GM19239 (cell line): ENCODE measurements around the gene ZNF268.
"Not testable (repeated sequence)": the region's sequence is repeated elsewhere in the genome, so short reads cannot be mapped to it uniquely, and the experiment has no call there.

Experiments used
- DNase-seq: peaks from one replicate; pipeline ENCODE4 v3.0.0; 2011; ENCODE audit warnings: low spot score; ENCODE audit not compliant: insufficient read length
- FAIRE-seq: peaks from 2 replicates; lab custom pipeline; 2011; peaks lifted over from hg19 to GRCh38; lab: Jason Lieb, UNC

Gene ZNF268

DNA sequence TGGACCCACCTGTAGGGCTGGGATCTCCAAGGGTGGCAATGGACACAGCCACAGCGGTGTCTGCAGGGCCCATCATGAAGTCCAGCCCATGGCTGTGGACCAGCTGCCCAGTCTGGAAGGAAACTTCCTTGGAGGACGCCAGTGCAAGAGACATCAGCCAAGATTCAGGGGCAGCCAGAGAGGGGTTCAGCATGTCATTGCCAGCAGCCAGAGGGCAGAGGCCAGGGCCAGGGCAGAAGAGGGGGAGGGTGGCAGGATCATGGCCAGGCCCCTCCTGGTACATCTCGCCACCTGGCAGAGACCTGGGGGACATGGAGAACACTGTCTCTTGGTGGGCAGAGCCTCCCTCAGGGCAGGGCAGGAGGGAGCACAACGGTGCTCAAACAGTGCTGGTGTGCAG lies 44.2 kb downstream of the ZNF268 start:
- FAIRE-seq (no peak), DNase-seq (no peak)

DNA sequence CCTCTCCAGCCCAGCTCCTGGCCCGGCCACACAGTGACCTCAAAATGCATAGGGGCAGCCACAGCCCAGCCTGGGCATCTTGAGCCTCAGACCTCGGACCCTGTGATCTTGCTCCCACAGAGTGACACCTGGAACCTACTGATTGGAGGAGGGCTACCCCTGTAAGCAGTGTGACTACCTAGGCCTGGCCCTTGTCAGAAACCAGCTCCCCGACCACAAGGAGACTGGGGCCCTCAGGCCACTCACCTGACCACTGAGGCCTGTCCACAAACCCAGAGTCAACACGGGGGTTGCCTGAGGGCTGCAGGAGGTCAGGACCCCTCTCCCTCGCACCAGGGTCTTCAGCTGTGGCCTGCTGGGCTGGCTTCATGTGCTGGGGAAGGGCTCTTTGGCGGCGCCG lies 45.4 kb downstream of the ZNF268 start:
- DNase-seq: no peak

DNA sequence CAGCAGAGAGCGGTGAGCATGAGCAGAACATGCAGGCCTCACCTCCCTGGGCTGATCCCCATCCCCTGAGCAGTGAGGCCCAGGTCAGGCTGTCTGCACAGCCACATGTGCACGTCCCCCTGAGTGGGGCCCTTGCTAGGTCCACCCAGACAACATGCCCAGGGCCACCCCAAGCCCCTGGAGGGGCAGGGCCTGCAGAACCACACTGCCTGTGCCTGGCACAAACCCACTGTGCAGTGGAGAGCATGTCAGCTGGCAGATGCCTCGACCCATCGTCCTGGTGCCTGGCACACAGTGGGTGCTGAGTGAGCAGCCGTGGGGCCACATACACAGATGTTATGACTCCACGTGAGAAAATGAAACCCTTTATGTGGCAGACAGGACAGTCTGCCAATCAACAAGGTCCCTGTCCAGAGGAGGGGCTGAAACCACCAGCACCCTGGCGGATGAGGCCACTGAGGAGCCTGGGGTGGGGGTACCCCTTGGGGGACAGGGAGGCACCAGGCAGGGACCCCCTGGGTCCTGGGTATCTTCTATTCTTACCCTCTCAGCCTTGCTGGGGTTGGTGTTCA lies 46.1 kb downstream of the ZNF268 start:
- no peak for FAIRE-seq
- no peak for DNase-seq

More for the DNA sequence above, 45.4 kb downstream of the ZNF268 start:
- no peak for FAIRE-seq

DNA sequence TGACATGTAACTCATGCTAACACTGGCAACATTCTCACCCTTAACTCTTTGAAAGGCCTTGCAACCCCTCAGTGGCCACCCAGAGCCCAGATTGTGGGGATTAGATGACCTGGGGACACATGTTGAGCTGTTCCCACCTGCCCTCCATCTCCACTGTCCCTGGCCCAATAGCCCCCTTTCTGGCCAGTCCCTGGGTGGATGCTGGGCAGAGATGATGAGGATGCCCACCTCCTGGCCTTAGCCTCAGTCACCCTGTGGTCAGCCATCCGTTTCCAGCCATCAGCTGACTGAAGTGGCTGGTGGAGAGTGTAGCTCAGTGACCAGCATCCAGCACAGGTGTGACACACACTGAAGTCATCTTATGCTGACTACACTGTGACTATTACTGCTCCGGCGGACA lies 49.7 kb downstream of the ZNF268 start:
- FAIRE-seq (no peak), DNase-seq (no peak)

DNA sequence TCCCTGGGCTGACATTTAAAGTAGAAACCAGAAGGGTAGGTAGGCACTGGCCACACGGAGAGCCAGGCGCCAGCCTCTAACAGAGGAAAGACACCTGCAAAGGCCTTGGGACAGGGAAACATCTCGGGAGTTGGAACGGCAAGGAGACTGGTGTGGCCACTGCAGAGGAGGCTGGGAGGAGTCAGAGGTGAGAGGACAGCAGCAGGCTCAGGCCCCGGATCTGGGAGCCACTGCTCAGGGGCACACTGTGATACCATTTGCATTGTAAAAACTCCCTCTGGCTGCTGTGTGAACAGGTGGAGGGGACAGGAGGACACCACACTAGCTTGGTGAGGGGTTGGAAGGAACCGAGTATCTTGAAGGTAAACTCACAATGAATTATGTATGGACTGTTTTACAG lies 51.7 kb downstream of the ZNF268 start:
- no peak for DNase-seq
- no peak for FAIRE-seq

DNA sequence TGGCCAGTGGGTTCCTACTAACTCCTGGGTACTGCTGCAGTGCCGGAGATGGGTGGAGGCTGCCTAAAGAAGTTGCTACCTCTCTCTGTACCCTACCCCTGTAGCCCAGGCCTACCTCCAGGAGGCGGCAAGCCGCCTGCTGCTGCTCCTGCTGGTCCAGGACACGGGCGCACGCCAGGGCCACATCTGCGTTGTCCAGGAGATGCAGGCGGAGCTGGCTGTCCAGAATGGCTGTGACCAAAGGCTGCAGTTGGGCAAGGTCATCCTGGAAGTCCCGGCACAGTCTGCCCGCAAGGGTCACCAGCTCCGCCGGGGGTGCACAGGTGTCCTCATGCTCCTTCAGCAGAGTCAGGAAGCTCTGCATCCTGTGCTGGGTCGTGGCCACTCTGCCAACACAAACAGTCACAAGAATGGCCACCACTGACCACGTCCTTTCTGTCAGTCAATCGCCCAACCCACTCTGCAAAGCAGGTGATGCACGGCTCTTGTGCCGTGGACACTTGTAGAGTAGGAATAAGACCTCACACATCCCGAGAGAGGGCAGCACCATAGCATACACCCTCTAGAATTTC lies 52.8 kb downstream of the ZNF268 start:
- FAIRE-seq (no peak), DNase-seq (no peak)

DNA sequence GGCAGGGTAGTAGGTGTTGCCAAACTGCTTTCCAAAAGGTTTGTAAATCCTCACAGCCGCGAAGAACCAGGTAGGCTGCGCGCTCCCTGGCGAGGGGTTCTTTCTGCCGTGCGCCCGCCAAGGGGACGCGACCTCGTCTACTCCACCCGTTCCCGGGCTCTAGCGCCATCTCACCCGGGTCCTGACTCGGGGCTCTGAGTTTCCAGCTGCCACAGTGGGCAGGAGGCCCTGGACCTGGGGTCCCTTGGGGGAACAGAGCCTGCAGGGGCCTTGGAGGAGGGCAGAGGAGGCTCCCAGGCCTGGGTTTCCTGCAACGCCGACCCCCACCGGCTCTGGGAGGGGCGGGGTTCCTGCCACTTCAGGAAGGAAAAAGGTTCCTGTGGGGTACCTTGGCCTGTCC lies 53.7 kb downstream of the ZNF268 start:
- FAIRE-seq (no peak), DNase-seq (no peak)

DNA sequence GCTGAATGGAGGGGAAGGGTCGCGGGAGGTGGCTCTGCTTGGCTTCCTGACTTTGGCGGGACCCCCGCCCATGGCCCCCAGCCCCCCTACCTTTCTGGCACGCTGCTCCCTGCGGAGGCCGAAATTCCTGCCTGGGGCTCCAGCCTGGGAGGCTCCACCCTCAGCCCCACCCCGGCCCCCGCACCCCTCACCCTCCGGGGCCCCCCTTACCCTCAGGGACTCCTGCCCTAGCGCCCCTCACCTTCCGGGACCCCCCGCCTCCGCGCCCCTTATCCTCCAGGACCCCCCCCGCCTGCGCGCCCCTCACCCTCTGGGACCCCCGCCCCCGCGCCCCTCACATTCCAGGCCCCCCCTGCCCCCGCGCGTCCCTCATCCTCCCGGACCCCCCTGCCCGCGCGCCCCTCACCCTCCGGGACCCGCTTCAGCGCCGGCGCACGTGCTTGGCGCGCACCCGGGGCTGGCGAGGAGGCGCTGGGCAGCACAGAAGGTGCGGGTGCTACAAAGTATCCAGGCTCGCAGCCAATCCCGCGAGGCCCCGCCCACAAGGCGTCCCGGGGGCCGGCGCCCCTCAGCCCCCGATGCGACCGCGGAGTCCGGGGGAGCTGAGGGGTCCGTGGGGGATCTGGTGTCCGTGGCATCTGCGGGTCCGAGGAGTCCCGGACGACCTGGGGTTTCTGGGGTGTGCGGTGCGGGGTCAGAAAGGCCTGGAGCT lies 54.3 kb downstream of the ZNF268 start, which contains the start of gene ANHX:
TSS of gene ANHX (minus strand) at position 477 of the 712 bp plus-strand sequence. CDS start 1,521 bp downstream, outside the sequence.
- DNase-seq (no peak), FAIRE-seq (no peak)

DNA sequence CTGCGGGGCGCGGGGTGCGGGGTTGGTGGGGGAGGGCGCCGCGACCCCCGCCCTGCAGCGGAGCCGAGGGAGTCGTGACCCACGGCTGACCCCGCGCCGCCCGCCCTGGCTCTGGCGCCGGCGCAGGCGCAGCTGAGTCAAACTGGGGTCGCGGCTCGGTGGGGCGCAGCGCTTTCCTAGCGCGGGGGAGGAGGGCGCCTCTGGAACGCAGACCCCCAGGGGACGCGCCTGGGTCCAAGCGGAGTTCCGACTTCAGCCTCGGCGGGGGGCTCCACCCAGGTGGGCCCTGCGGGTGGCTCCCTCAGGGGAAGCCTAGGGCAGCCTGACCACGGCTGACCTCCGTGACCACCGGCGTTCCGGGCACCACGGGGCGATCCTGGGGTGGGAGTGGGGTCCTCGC lies 54.8 kb downstream of the ZNF268 start:
- DNase-seq (no peak), FAIRE-seq (no peak)

DNA sequence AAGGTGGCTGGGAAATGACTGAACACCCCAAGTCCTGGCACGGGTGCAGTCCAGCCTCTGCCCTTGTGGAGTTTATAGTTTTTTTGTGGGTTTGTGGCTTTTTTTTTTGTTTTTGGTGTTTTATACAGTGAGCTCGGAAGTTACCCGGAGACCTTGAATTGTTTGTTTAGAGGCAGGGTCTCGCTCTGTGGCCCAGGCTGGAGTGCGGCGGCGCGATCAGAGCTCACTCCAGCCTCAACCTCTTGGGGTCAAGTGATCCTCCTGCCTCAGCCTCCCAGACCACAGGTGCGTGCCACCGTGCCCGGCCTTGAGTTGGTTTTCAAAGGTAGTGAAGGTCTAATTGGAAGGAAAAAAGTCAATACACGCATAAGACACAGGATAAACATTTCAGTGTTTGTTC lies 55.3 kb downstream of the ZNF268 start:
- FAIRE-seq: no peak
- no peak for DNase-seq

DNA sequence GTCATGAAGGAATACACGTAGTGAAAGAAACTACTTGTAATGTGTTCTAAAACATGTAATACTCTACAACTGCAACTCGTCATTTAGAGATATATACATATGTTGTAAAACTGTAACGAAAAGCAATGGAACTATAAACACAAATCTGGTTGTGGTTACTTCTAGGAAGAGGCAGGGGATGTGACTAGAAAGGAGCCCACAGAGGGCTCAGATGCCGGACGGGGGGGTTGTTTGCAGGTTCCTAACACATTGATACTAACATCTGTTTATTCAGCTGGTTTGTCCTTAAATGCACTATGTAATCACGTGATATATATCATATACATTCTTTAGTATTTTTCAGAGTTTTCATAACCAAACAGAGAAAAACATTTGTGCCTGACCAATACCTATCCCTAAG lies 70.4 kb downstream of the ZNF268 start:
- DNase-seq (no peak), FAIRE-seq (no peak)

DNA sequence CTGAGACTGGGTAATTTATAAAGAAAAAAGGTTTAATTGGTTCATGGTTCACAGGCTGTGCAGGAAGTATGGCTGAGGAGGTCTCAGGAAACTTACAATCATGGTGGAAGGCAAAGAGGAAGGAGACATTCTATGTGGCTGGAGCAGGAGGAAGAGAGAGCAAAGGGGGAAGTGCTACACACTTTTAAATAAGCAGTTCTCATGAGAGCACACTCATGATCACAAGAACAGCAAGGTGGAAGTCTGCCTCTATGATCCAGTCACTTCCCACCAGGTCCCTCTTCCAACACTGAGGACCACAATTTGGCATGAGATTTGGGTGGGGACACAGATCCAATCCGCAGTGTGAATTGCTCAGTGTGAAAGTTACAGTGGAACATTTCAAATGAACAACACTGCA lies 74.5 kb downstream of the ZNF268 start:
- not testable (repeated sequence) for DNase-seq, FAIRE-seq

DNA sequence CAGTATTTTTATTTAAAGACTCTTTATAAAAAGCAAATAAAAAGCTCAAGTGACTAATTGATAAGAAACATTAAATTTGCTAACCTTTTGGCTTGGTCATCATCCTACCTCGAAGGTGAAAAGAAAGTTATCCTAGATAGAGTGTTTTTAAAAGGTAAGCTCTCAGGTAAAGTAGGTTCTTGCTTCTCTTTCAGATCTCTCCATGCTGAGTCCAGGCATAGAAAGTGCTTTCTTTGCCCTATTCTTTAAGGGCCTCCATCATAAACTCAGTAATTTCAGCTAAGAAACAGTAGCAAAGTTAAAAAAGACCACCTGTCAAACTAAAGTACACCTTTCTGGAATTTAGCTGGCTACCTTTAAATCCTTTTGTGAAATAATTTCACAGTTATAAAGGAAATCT lies 75.0 kb downstream of the ZNF268 start:
- DNase-seq (no peak), FAIRE-seq (no peak)

DNA sequence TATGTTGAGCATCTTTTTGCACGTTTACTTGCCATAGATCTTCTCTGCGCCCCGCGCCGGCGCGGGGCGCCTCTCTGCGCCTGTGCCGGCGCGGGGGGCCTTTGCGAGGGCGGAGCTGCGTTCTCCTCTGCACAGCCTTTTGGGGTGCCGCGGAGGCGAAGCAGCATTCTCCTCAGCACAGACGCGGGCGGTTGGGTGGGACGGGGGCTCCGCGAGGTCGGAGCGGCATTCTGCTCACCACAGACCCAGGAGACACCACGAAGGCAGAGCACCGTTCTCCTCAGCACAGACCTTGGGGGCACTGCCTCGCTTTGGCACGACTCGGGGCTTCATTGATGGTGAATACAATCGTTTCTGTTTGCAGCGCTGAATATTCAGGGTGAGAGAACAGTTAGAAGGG lies 82.9 kb downstream of the ZNF268 start:
- DNase-seq: no peak
- FAIRE-seq: no peak
